Heart left ventricle (tissue), 16 donors: ENCODE data around the gene MPC2. TPM values are rescaled to one million over a fixed set of nuclear protein-coding genes. Genes with fewer than 3 reads are reported as not detected.

Source experiments
- ATAC-seq, 4 donors: fragments of 200-7000 bp; cut with Tn5 transposase; one replicate each; pipeline ENCODE4 v1.9.1; 2020 to 2022; ENCODE audit warnings: moderate library complexity in 4 of 4, mild to moderate bottlenecking in 3 of 4, moderate number of reproducible peaks in 1 of 4
- DNase-seq, 5 donors: peaks; one replicate each; pipeline ENCODE4 v3.0.0-alpha.2; 2020
- H3K27ac ChIP-seq, 12 donors: fragments of 200-600 bp; sonication (generic) in 4 of 12; one replicate each; pipeline versions ENCODE4 v1.5.0 to v1.8.0; 2016 to 2022; ENCODE audit warnings: mild to moderate bottlenecking in 2 of 12
- H3K27me3 ChIP-seq, 9 donors: fragments of 200-600 bp; sonication (generic) in 2 of 9; one replicate each; pipeline versions ENCODE4 v1.5.1 to v1.8.0; 2016 to 2022; ENCODE audit warnings: mild to moderate bottlenecking in 3 of 9
- H3K36me3 ChIP-seq, 9 donors: fragments of 200-600 bp; sonication (generic) in 2 of 9; one replicate each; pipeline versions ENCODE4 v1.5.0 to v1.8.0; 2018 to 2022; ENCODE audit warnings: mild to moderate bottlenecking in 2 of 9
- H3K4me1 ChIP-seq, 12 donors: fragments of 200-600 bp; sonication (generic) in 4 of 12; one replicate each; pipeline versions ENCODE4 v1.5.0 to v1.8.0; 2016 to 2022; ENCODE audit warnings: mild to moderate bottlenecking in 3 of 12
- H3K4me3 ChIP-seq, 12 donors: fragments of 200-600 bp; sonication (generic) in 4 of 12; one replicate each; pipeline versions ENCODE4 v1.5.0 to v1.8.0; 2017 to 2022; ENCODE audit warnings: mild to moderate bottlenecking in 9 of 12, moderate library complexity in 4 of 12
- H3K9me3 ChIP-seq, 12 donors: fragments of 200-600 bp; sonication (generic) in 4 of 12; one replicate each; pipeline versions ENCODE4 v1.5.0 to v1.8.0; 2016 to 2022; ENCODE audit warnings: mild to moderate bottlenecking in 1 of 12
- POLR2A ChIP-seq, 2 donors: fragments of 450-650 bp; IDR thresholded peaks; one replicate each; pipeline ENCODE4 v1.6.1; 2017; ENCODE audit warnings: antibody characterized with exemption in 2 of 2, mild to moderate bottlenecking in 2 of 2, moderate library complexity in 2 of 2
- WGBS, 4 donors: extraction: QIAGEN DNeasy Blood & Tissue Kit in 2 of 4; methylation state at CpG; one replicate each; pipeline versions ENCODE4 v1.1.5 to v1.1.7; 2013 to 2018; 5-methylcytosine and 5-hydroxymethylcytosine counted together
- intact Hi-C, 10 donors: fragments of 100-400 bp; cut with DNase I; formaldehyde crosslinking; loops; one replicate each; pipeline versions ENCODE4 v1.11.1 to v1.14.2; 2022
- polyA plus RNA-seq, 2 donors: library from polyadenylated mRNA; stranded (reverse); fragments of 200-250 nt; gene quantifications; one replicate each; pipeline ENCODE4 v1.2.3, GENCODE V29; 2013
- total RNA-seq, 9 donors: library from RNA; depleted of rRNA in 2 of 9; stranded (reverse); fragments of >200 nt in 2 of 9; fragmentation: NEBNext Ultra II Directional in 3 of 9; extraction: Animal tissue kit (Norgen Biotek cat#: 25700) in 3 of 9; gene quantifications; one replicate each; pipeline versions ENCODE4 v1.1.0 to v1.2.4, GENCODE V29; 2016 to 2023
- TF ChIP-seq, protein P1 (sequence below), 12 donors: fragments of 200-600 bp; sonication (generic) in 4 of 12; IDR thresholded peaks; one replicate each; pipeline versions ENCODE4 v1.5.0 to v1.8.0; 2018 to 2022; ENCODE audit warnings: antibody characterized with exemption in 12 of 12, mild to moderate bottlenecking in 5 of 12
- donor health status: ischemic (EF 13 %, LVEDD 7.1; RV severe dilation, severe dysfunction).
- donor health status: healthy with polysubstance abuse.
- donor health status: DM: no; HTN: yes; CAD: no.
- donor health status: DM: no; HTN: no; CAD: no.
- donor health status: ischemic (EF 25% LVEDD 6.9; RV normal size, moderate dysfunction).
- donor health status: ischemic (EF 25% LVEDD 5.7; RV mildly dilated, moderate dysfunction).
- donor health status: healthy.
- donor health status: DM: yes; HTN: yes; CAD: no.
- donor health status: ischemic (EF 35%, LVEDD 5.7; RV mildly dilated, moderate dysfunction).
- donor health status: nonischemic (EF 11% LVEDD 7.7; RV severe dilation, severe dysfunction).
- donor health status: DM: yes; HTN: yes; CAD: no.
- donor health status: PGD.
- donor health status: ischemic (EF 29% LVEDD 5.4; RV normal size, mild dysfunction).
- donor health status: nonischemic (EF 23%, LVEDD 6.1; RV moderate dilation, normal function).

Gene MPC2
- total and polyA plus RNA-seq, 11 donors = 69.5 to 260 (median 214) TPM

GRCh38 chr1:167955915-167956314 lies 19.0 kb upstream of the MPC2 start:
- WGBS, 4 donors = 100% methylated on average over 2 of the region's 2 CpGs
- Histone ChIP-seq H3K4me3 (no peak overlapping the region), H3K9me3 (no peaks in the 10 kb centered on the region), H3K27me3 (no peaks in the 10 kb centered on the region), H3K27ac (no peak overlapping the region), H3K36me3 (peaks cover 0 to 47% (median 41%) of the 10 kb centered on the region in 9 donors), H3K4me1 (peaks cover 0 to 13% (median 7%) of the 10 kb centered on the region in 12 donors)
- DNase-seq (no peak), ATAC-seq (no peak)
- intact Hi-C loops = no loop called here
- TF ChIP-seq, protein P1, sequence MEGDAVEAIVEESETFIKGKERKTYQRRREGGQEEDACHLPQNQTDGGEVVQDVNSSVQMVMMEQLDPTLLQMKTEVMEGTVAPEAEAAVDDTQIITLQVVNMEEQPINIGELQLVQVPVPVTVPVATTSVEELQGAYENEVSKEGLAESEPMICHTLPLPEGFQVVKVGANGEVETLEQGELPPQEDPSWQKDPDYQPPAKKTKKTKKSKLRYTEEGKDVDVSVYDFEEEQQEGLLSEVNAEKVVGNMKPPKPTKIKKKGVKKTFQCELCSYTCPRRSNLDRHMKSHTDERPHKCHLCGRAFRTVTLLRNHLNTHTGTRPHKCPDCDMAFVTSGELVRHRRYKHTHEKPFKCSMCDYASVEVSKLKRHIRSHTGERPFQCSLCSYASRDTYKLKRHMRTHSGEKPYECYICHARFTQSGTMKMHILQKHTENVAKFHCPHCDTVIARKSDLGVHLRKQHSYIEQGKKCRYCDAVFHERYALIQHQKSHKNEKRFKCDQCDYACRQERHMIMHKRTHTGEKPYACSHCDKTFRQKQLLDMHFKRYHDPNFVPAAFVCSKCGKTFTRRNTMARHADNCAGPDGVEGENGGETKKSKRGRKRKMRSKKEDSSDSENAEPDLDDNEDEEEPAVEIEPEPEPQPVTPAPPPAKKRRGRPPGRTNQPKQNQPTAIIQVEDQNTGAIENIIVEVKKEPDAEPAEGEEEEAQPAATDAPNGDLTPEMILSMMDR (IDR thresholded peaks at IDR 0.05) = no peak
- no peak for TF ChIP-seq POLR2A (IDR thresholded peaks at IDR 0.05)

DNA sequence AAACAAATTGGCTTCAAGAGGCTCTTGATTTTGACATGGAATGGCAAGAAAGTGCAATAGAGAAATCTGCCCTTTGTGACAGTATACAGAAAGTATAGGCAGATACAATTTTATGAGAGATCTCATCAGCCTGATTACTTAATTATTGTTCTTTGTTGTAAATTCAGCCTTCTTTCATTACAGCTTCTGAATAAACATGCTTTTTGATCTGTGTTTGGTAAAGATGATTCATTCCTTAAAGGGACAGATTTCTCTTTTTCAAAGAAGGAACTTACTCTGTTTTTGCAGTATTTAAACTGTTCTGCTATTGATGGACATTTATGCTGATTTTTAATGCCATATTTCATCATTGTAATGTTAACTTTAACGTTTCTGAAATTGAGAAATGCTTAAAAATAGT lies 13.7 kb upstream of the MPC2 start:
- Histone ChIP-seq H3K27ac (no peak overlapping the region), H3K4me1 (peaks cover 0 to 26% (median 12%) of the 10 kb centered on the region in 12 donors), H3K27me3 (no peaks in the 10 kb centered on the region), H3K9me3 (no peaks in the 10 kb centered on the region), H3K4me3 (no peak overlapping the region), H3K36me3 (peaks cover 0 to 43% (median 37%) of the 10 kb centered on the region in 9 donors)
- no peak for TF ChIP-seq POLR2A (IDR thresholded peaks at IDR 0.05)
- ATAC-seq (no peak), DNase-seq (no peak)
- intact Hi-C loops = no loop called here
- 65 to 74% (median 73%) methylated on average over 1 of the region's 1 CpG for WGBS, 4 donors

DNA sequence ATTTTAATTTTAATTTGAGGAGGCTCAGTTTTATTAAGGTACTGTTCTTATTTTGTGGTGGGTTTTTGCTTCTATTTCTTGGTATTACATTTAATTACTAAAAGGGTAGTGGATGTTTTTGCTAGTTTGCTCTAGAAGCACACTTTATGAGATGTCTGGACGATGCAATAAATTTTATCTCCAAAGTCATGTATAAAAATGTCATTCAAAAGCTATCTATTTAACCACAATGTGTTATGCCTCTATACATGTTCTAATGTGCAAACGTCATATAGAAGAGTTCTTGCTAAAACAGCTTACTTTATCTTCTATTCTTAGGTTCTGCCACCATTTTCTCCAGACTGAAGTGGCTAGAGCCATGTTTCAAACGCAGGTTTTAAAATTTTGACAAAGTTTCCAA lies 12.9 kb upstream of the MPC2 start:
- Histone ChIP-seq H3K4me1 (peaks cover 0 to 26% (median 12%) of the 10 kb centered on the region in 12 donors), H3K36me3 (peaks cover 0 to 35% (median 29%) of the 10 kb centered on the region in 9 donors), H3K9me3 (no peaks in the 10 kb centered on the region), H3K27me3 (no peaks in the 10 kb centered on the region), H3K27ac (no peak overlapping the region), H3K4me3 (no peak overlapping the region)
- TF ChIP-seq POLR2A (IDR thresholded peaks at IDR 0.05) = no peak
- TF ChIP-seq, protein P1 (IDR thresholded peaks at IDR 0.05) = no peak
- 66 to 87% (median 84%) methylated on average over 3 of the region's 3 CpGs for WGBS, 4 donors
- no peak for DNase-seq
- no peak for ATAC-seq
- intact Hi-C loops = no loop called here

DNA sequence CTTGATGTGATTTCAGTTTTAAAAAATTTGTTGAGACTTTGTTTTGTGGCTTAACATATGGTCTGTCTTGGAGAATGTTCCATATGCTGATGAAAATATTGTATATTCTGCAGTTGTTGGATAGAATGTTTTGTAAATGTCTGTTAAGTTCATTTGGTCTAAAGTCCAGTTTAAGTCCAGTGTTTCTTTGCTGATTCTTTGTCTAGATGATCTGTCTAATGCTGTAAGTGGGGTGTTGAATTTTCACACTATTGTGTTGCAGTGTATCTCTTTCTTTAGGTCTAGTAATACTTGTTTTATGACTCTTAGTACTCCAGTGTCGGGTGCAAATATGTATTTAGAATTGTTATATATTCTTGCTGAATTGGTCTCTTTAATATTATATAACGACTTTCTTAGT lies 10.9 kb upstream of the MPC2 start:
- WGBS, 4 donors = 82 to 93% (median 90%) methylated on average over 2 of the region's 2 CpGs
- intact Hi-C loops = no loop called here
- H3K4me3 ChIP-seq = no peak overlapping the region
- ATAC-seq (no peak), DNase-seq (no peak)
- peaks cover 0 to 26% (median 12%) of the 10 kb centered on the region in 12 donors for H3K4me1 ChIP-seq
- no peaks in the 10 kb centered on the region for H3K9me3 ChIP-seq
- TF ChIP-seq POLR2A (IDR thresholded peaks at IDR 0.05) = no peak
- TF ChIP-seq, protein P1 (IDR thresholded peaks at IDR 0.05) = no peak
- H3K27ac ChIP-seq = no peak overlapping the region
- peaks cover 0 to 15% (median 8%) of the 10 kb centered on the region in 9 donors for H3K36me3 ChIP-seq
- no peaks in the 10 kb centered on the region for H3K27me3 ChIP-seq

- H3K27ac ChIP-seq = no peak overlapping the region
- ATAC-seq (no peak), DNase-seq (no peak)
- H3K36me3 ChIP-seq = peaks cover 0 to 6% (median 0%) of the 10 kb centered on the region in 9 donors
- no peaks in the 10 kb centered on the region for H3K27me3 ChIP-seq
- no peak for TF ChIP-seq POLR2A (IDR thresholded peaks at IDR 0.05)
- TF ChIP-seq, protein P1 (IDR thresholded peaks at IDR 0.05) = no peak
- 82 to 92% (median 87%) methylated on average over 9 of the region's 9 CpGs for WGBS, 4 donors
- peaks cover 0 to 45% (median 6%) of the 10 kb centered on the region in 12 donors for H3K4me1 ChIP-seq
- intact Hi-C loops = no loop called here
- H3K9me3 ChIP-seq = no peaks in the 10 kb centered on the region
- H3K4me3 ChIP-seq = no peak overlapping the region
Observed at GRCh38 chr1:167943541-167943940, 6.7 kb upstream of the MPC2 start.
